ENCODE data around the gene PWWP2B. TPM values are rescaled to one million over a fixed set of nuclear protein-coding genes. Genes with fewer than 3 reads are reported as not detected.
"Not testable (repeated sequence)": the region's sequence is repeated elsewhere in the genome, so short reads cannot be mapped to it uniquely, and the experiment has no call there.

PWWP2B gene
- total and polyA plus RNA-seq, 7 donors: 7.7 to 50.8 (median 10.2) TPM

DNA sequence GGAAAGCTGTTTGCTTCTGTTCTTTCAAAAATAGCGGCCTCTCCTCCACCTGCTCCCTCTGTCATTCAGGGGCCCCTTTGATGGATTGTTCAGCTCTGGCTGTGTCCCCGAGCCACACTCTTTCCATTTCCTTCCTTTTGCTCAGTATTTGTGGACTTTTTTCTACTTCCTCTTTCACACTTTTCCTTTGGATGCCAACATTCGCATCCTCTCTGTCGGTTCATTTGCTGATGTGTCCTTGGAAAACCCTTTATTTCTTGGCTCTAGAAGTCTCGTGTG, 11.7 kb upstream of the PWWP2B start:
- Histone ChIP-seq H3K4me1 (peaks cover 0 to 10% (median 0%) of the 10 kb centered on the region in 4 donors), H3K27ac (no peak overlapping the region), H3K36me3 (no peaks in the 10 kb centered on the region), H3K9me3 (no peaks in the 10 kb centered on the region), H3K4me3 (no peak overlapping the region), H3K27me3 (no peaks in the 10 kb centered on the region)
- TF ChIP-seq CTCF (IDR thresholded peaks at IDR 0.05) (no peak), POLR2A (IDR thresholded peaks at IDR 0.05) (no peak), EP300 (IDR thresholded peaks at IDR 0.05) (no peak), POLR2AphosphoS5 (IDR thresholded peaks at IDR 0.05) (no peak)
- DNase-seq: no peak
- WGBS, 2 donors: 50 to 67% methylated on average over 5 of the region's 5 CpGs
- intact Hi-C loops (cut with DNase I): no loop called here

- peak; percentile 50 for DNase-seq
- no peak overlapping the region for H3K4me3 ChIP-seq
- TF ChIP-seq CTCF (IDR thresholded peaks at IDR 0.05) (no peak), EP300 (IDR thresholded peaks at IDR 0.05) (no peak)
- WGBS, 2 donors: 80 to 88% methylated on average over 18 of the region's 18 CpGs
- no peak overlapping the region for H3K27ac ChIP-seq
- H3K9me3 ChIP-seq: no peaks in the 10 kb centered on the region
- H3K27me3 ChIP-seq: no peaks in the 10 kb centered on the region
- H3K4me1 ChIP-seq: peaks cover 0 to 10% (median 0%) of the 10 kb centered on the region in 4 donors
- no peaks in the 10 kb centered on the region for H3K36me3 ChIP-seq
- intact Hi-C loops (cut with DNase I): no loop called here
These were observed 11.1 kb upstream of the PWWP2B start for GRCh38 chr10:132385721-132386418.

DNA sequence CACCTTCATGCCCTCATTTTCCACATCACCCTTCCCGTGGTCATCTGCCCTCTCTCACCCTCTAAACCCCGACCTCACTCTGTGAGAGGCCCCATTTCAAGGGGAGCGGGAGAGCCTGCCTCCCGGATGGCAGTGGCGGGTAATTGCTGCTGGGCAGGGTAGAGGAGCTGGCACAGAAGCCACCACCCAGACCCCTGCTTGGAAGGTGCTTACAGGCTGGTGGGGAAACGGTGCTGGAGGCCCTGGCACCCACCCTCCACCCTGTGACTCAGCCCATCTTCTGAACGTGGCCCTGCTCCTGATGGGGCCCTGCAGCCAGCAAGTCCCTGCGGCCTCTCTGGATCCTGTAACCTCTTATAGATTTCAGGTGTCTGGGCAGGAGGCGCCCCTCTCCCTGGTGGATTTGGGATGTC, 10.6 kb upstream of the PWWP2B start:
- intact Hi-C loops (cut with DNase I): no loop called here
- Histone ChIP-seq H3K27ac (no peak overlapping the region), H3K36me3 (no peaks in the 10 kb centered on the region), H3K27me3 (no peaks in the 10 kb centered on the region), H3K4me1 (peaks cover 0 to 10% (median 0%) of the 10 kb centered on the region in 4 donors), H3K9me3 (no peaks in the 10 kb centered on the region), H3K4me3 (no peak overlapping the region)
- DNase-seq: peak; percentile 66
- TF ChIP-seq CTCF (IDR thresholded peaks at IDR 0.05): no peak
- no peak for TF ChIP-seq POLR2AphosphoS5 (IDR thresholded peaks at IDR 0.05)
- TF ChIP-seq EP300 (IDR thresholded peaks at IDR 0.05): no peak
- TF ChIP-seq POLR2A (IDR thresholded peaks at IDR 0.05): no peak
- 71 to 77% methylated on average over 9 of the region's 9 CpGs for WGBS, 2 donors

GRCh38 chr10:132386896-132387295, 10.1 kb upstream of the PWWP2B start:
- H3K4me3 ChIP-seq, H3K4me1 ChIP-seq, H3K27ac ChIP-seq, H3K36me3 ChIP-seq, H3K27me3 ChIP-seq, H3K9me3 ChIP-seq: not testable (repeated sequence)
- 84 to 97% methylated on average over 1 of the region's 1 CpG for WGBS, 2 donors
- DNase-seq: peak; percentile 46
- intact Hi-C loops (cut with DNase I): loop anchor here (1.0 kb wide), 1 partner anchor 66 kb away; no protein-coding TSS in a partner anchor

GRCh38 chr10:132387764-132388210, 9.2 kb upstream of the PWWP2B start:
- DNase-seq: peak; percentile 86
- WGBS, 2 donors: 2% methylated on average over 26 of the region's 26 CpGs
- H3K4me1 ChIP-seq: peaks cover 0 to 10% (median 0%) of the 10 kb centered on the region in 4 donors
- peak overlapping the region in 2 of 4 donors; percentile 10 to 47 for H3K27ac ChIP-seq
- H3K4me3 ChIP-seq: peak overlapping the region in 2 of 4 donors; percentile 5 to 12
- H3K27me3 ChIP-seq: no peaks in the 10 kb centered on the region
- intact Hi-C loops (cut with DNase I): loop anchor here (1.0 kb wide), 1 partner anchor 66 kb away; no protein-coding TSS in a partner anchor
- no peaks in the 10 kb centered on the region for H3K9me3 ChIP-seq
- TF ChIP-seq EP300 (IDR thresholded peaks at IDR 0.05): no peak
- no peak for TF ChIP-seq POLR2A (IDR thresholded peaks at IDR 0.05)
- peak; percentile 41 to 66 (median 64) for TF ChIP-seq CTCF (IDR thresholded peaks at IDR 0.05)
- TF ChIP-seq POLR2AphosphoS5 (IDR thresholded peaks at IDR 0.05): no peak
- H3K36me3 ChIP-seq: no peaks in the 10 kb centered on the region

All from sigmoid colon (tissue), 7 donors.